PC-3 (cell line): ENCODE measurements around the gene SERPINB6. TPM values are rescaled to one million over a fixed set of nuclear protein-coding genes. Genes with fewer than 3 reads are reported as not detected.

Source experiments
- ATAC-seq: fragments of 200-7000 bp; cut with Tn5 transposase; 2 replicates; pipeline ENCODE4 v1.9.1; 2020; ENCODE audit warnings: mild to moderate bottlenecking, moderate library complexity
- BruUV-seq: library from RNA; stranded (reverse); fragments of 400-500 nt; replicated peaks from 2 replicates; lab custom pipeline; 2021; lab: Mats Ljungman, UMichigan
- CTCF ChIA-PET: fragments of 300-600 bp; sonication (Branson Sonifier 250); formaldehyde crosslinking; loops from one replicate; lab custom pipeline; 2022; ENCODE audit warnings: antibody characterized with exemption; lab: Charles Lee
- POLR2A ChIA-PET: fragments of 300-600 bp; sonication (Branson Sonifier 250); formaldehyde crosslinking; loops from one replicate; lab custom pipeline; 2022; ENCODE audit warnings: antibody characterized with exemption; ENCODE audit not compliant: unreplicated experiment; lab: Charles Lee
- DNase-seq: peaks from one replicate; pipeline ENCODE4 v3.0.0-alpha.2; 2015
- H2AFZ ChIP-seq: fragments of 300-600 bp; sonication (generic); 2 replicates; pipeline ENCODE4 v1.6.0; 2016; ENCODE audit warnings: antibody characterized with exemption, low read length
- H3F3A ChIP-seq: fragments of 300-600 bp; sonication (generic); one replicate; pipeline ENCODE4 v1.6.0; 2017; ENCODE audit warnings: antibody characterized with exemption, low read length, control low read depth, mild to moderate bottlenecking; ENCODE audit not compliant: unreplicated experiment
- H3K27ac ChIP-seq: fragments of 300-600 bp; sonication (generic); 2 replicates; pipeline ENCODE4 v1.5.1; 2016; ENCODE audit warnings: mild to moderate bottlenecking, low read length
- H3K27me3 ChIP-seq: fragments of 300-600 bp; sonication (generic); 2 replicates; pipeline ENCODE4 v1.6.1; 2016; ENCODE audit warnings: low read length, mixed read lengths
- H3K36me3 ChIP-seq: fragments of 300-600 bp; sonication (generic); 2 replicates; pipeline ENCODE4 v1.6.1; 2016; ENCODE audit warnings: low read depth, mixed run types, low read length, mixed read lengths
- H3K4me1 ChIP-seq: fragments of 300-600 bp; sonication (generic); 2 replicates; pipeline ENCODE4 v1.5.1; 2016; ENCODE audit warnings: low read length; ENCODE audit not compliant: insufficient read depth
- H3K4me2 ChIP-seq: fragments of 300-600 bp; sonication (generic); 2 replicates; pipeline ENCODE4 v1.6.0; 2016; ENCODE audit warnings: low read length
- H3K4me3 ChIP-seq: fragments of 300-600 bp; sonication (generic); 2 replicates; pipeline ENCODE4 v1.5.1; 2016; ENCODE audit warnings: mild to moderate bottlenecking, low read length, mixed read lengths
- H3K79me2 ChIP-seq: fragments of 300-600 bp; sonication (generic); 2 replicates; pipeline ENCODE4 v1.6.1; 2017; ENCODE audit warnings: low read length, mixed read lengths
- H3K9ac ChIP-seq: fragments of 300-600 bp; sonication (generic); 2 replicates; pipeline ENCODE4 v1.6.0; 2016; ENCODE audit warnings: mild to moderate bottlenecking, low read length
- H3K9me2 ChIP-seq: fragments of 300-600 bp; sonication (generic); replicated peaks from 2 replicates; pipeline ENCODE4 v1.6.1; 2016; ENCODE audit warnings: mixed run types, low read length, mixed read lengths
- H3K9me3 ChIP-seq: fragments of 300-600 bp; sonication (generic); 2 replicates; pipeline ENCODE4 v1.6.1; 2016; ENCODE audit warnings: low read length, mixed read lengths
- H4K20me1 ChIP-seq: fragments of 300-600 bp; sonication (generic); 2 replicates; pipeline ENCODE4 v1.6.1; 2016; ENCODE audit warnings: low read length, mixed read lengths
- CTCF ChIP-seq: fragments of 300-600 bp; sonication (generic); conservative IDR thresholded peaks from 2 replicates; pipeline ENCODE4 v1.5.1; 2017; ENCODE audit warnings: antibody characterized with exemption, low read depth, mild to moderate bottlenecking, low read length
- EZH2 ChIP-seq: fragments of 300-600 bp; sonication (generic); IDR thresholded peaks from one replicate; pipeline ENCODE4 v1.6.1; 2017; ENCODE audit warnings: antibody characterized with exemption, mild to moderate bottlenecking, low read length; ENCODE audit not compliant: unreplicated experiment
- EZH2phosphoT487 ChIP-seq: fragments of 300-600 bp; sonication (generic); IDR thresholded peaks from 2 replicates; pipeline ENCODE4 v1.6.1; 2018; ENCODE audit warnings: mild to moderate bottlenecking, antibody characterized with exemption, low read length, borderline replicate concordance
- intact Hi-C: fragments of 100-400 bp; cut with micrococcal nuclease; formaldehyde crosslinking; loops from 2 replicates; pipeline ENCODE4 v1.9.0; 2023
- total RNA-seq: library from RNA; depleted of rRNA; stranded (reverse); fragments of >200 nt; gene quantifications from 2 replicates; pipeline ENCODE4 v1.2.3, GENCODE V29; 2014

SERPINB6 gene
- total RNA-seq, 1 experiment from 2014 or later, result 119 TPM

- H3F3A ChIP-seq, result no peaks in the 10 kb centered on the region
- no peaks in the 10 kb centered on the region for H4K20me1 ChIP-seq
- H3K36me3 ChIP-seq, result peaks cover 21% of the 10 kb centered on the region
- ChIA-PET CTCF (interaction anchor here (0.6 to 1.0 kb wide), 2 partner anchors 13 to 38 kb away, joined by 3 to 5 read pairs; no protein-coding TSS in a partner anchor), POLR2A (interaction anchor here (0.6 kb wide), 2 partner anchors 36 to 518 kb away, joined by 4 to 13 read pairs; no protein-coding TSS in a partner anchor)
- no TSS peak for BruUV-seq
- H3K4me2 ChIP-seq, result no peak overlapping the region
- intact Hi-C loops, result no loop called here
- no peaks in the 10 kb centered on the region for H3K79me2 ChIP-seq
- no peak for ATAC-seq
- H3K9me2 ChIP-seq, result no peaks in the 10 kb centered on the region
- no peak overlapping the region for H2AFZ ChIP-seq
- TF ChIP-seq EZH2phosphoT487 (no peak), EZH2 (no peak), CTCF (no peak)
- no peak overlapping the region for H3K4me3 ChIP-seq
- DNase-seq, result peak; percentile 19
- no peaks in the 10 kb centered on the region for H3K9me3 ChIP-seq
- H3K27ac ChIP-seq, result no peak overlapping the region
- no peak overlapping the region for H3K9ac ChIP-seq
- H3K27me3 ChIP-seq, result no peaks in the 10 kb centered on the region
- peaks cover 13% of the 10 kb centered on the region for H3K4me1 ChIP-seq
Measured at GRCh38 chr6:2950713-2951112, 20.7 kb downstream of the SERPINB6 start.

- H3K9me2 ChIP-seq, result no peaks in the 10 kb centered on the region
- no peak overlapping the region for H3K4me3 ChIP-seq
- H3K79me2 ChIP-seq, result no peaks in the 10 kb centered on the region
- intact Hi-C loops, result no loop called here
- no peaks in the 10 kb centered on the region for H3F3A ChIP-seq
- DNase-seq (no peak), ATAC-seq (no peak)
- ChIA-PET POLR2A (no interaction called here), CTCF (no interaction called here)
- TF ChIP-seq EZH2phosphoT487, result no peak
- no peak for TF ChIP-seq EZH2
- no peak for TF ChIP-seq CTCF
- no peak overlapping the region for H3K9ac ChIP-seq
- H3K4me2 ChIP-seq, result no peak overlapping the region
- no peak overlapping the region for H2AFZ ChIP-seq
- peaks cover 13% of the 10 kb centered on the region for H3K4me1 ChIP-seq
- no peak overlapping the region for H3K27ac ChIP-seq
- no peaks in the 10 kb centered on the region for H4K20me1 ChIP-seq
- H3K27me3 ChIP-seq, result no peaks in the 10 kb centered on the region
- H3K9me3 ChIP-seq, result no peaks in the 10 kb centered on the region
- peaks cover 21% of the 10 kb centered on the region for H3K36me3 ChIP-seq
- BruUV-seq, result no TSS peak
Measured at GRCh38 chr6:2949536-2950083, 21.8 kb downstream of the SERPINB6 start.

GRCh38 chr6:2949121-2949520 lies 22.2 kb downstream of the SERPINB6 start:
- no peak overlapping the region for H2AFZ ChIP-seq
- ChIA-PET POLR2A (no interaction called here), CTCF (no interaction called here)
- no peak overlapping the region for H3K27ac ChIP-seq
- H4K20me1 ChIP-seq, result no peaks in the 10 kb centered on the region
- H3K36me3 ChIP-seq, result peaks cover 21% of the 10 kb centered on the region
- peaks cover 13% of the 10 kb centered on the region for H3K4me1 ChIP-seq
- no peak overlapping the region for H3K9ac ChIP-seq
- intact Hi-C loops, result no loop called here
- H3K9me3 ChIP-seq, result no peaks in the 10 kb centered on the region
- no peak overlapping the region for H3K4me2 ChIP-seq
- H3F3A ChIP-seq, result no peaks in the 10 kb centered on the region
- H3K4me3 ChIP-seq, result no peak overlapping the region
- TF ChIP-seq CTCF, result no peak
- no peak for TF ChIP-seq EZH2
- no peak for TF ChIP-seq EZH2phosphoT487
- no peaks in the 10 kb centered on the region for H3K9me2 ChIP-seq
- H3K27me3 ChIP-seq, result no peaks in the 10 kb centered on the region
- H3K79me2 ChIP-seq, result no peaks in the 10 kb centered on the region
- ATAC-seq (no peak), DNase-seq (no peak)
- BruUV-seq, result no TSS peak
